ENCODE data around the gene PAPOLB.
A peak's percentile ranks its signal among the peaks of the same experiment; 100 is the strongest.

DNA sequence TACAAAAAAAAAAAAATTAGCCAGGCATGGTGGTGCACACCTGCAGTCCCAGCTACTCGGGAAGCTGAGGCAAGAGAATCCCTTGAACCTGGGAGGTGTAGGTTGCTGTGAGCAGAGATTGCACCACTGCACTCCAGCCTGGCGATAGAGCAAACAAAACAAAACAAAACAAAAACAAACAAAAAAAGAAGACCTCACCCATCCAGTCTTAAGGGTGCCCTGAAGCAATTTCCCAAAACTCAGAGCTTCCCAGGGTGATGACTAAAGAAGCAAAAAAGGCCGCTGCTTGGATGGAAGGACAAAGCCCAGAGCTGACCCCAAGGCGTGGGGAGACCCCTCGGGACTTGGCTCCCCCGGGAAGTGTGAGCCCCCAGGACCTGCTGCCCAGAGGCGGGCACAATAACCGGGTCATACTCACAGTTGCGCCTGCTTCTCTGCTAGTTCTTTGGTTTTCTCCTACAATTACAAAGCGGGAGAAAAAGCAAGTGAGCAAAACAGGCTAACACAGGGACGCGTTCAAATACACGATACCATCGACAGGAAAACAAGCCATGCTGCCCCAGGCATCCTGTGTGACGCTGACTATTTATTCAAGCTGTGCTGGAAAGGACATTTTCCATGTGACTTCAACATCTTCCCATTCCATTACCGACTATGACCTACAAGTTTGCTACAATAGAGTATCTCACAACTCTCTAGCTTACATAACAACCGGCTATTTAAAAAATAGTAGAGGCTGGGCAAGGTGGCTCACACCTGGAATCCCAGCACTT lies 29.9 kb downstream of the PAPOLB start:
- no peak for TF ChIP-seq GATA3 (IDR thresholded peaks at IDR 0.05; ENCODE audit: low read depth, low read length)
- TF ChIP-seq GATA2 (IDR thresholded peaks at IDR 0.05; ENCODE audit: low read depth, low read length): peak; percentile 86

Data from SH-SY5Y (cell line).